Heart left ventricle (tissue), 13 donors: ENCODE data around the gene MIB1.

Experiments used
- CTCF ChIP-seq, 12 donors: fragments of 200-600 bp; sonication (generic) in 4 of 12; IDR thresholded peaks; one replicate each; pipeline versions ENCODE4 v1.5.0 to v1.8.0; 2018 to 2022; ENCODE audit warnings: antibody characterized with exemption in 12 of 12, mild to moderate bottlenecking in 5 of 12
- POLR2A ChIP-seq, 2 donors: fragments of 450-650 bp; IDR thresholded peaks; one replicate each; pipeline ENCODE4 v1.6.1; 2017; ENCODE audit warnings: antibody characterized with exemption in 2 of 2, mild to moderate bottlenecking in 2 of 2, moderate library complexity in 2 of 2
- donor health status: ischemic (EF 13 %, LVEDD 7.1; RV severe dilation, severe dysfunction).
- donor health status: DM: no; HTN: yes; CAD: no.
- donor health status: DM: no; HTN: no; CAD: no.
- donor health status: ischemic (EF 25% LVEDD 6.9; RV normal size, moderate dysfunction).
- donor health status: ischemic (EF 25% LVEDD 5.7; RV mildly dilated, moderate dysfunction).
- donor health status: ischemic (EF 35%, LVEDD 5.7; RV mildly dilated, moderate dysfunction).
- donor health status: nonischemic (EF 11% LVEDD 7.7; RV severe dilation, severe dysfunction).
- donor health status: DM: yes; HTN: yes; CAD: no.
- donor health status: PGD.
- donor health status: ischemic (EF 29% LVEDD 5.4; RV normal size, mild dysfunction).
- donor health status: nonischemic (EF 23%, LVEDD 6.1; RV moderate dilation, normal function).

- TF ChIP-seq CTCF (IDR thresholded peaks at IDR 0.05) (no peak), POLR2A (IDR thresholded peaks at IDR 0.05) (no peak)
These were observed 23.5 kb downstream of the MIB1 start for GRCh38 chr18:21763846-21764646.
